Suppressor macrophage (primary cell): ENCODE data around the gene TATDN3.
"Not testable (repeated sequence)": the region's sequence is repeated elsewhere in the genome, so short reads cannot be mapped to it uniquely, and the experiment has no call there.

ENCODE experiments used
- DNase-seq, 4 experiments: peaks; one replicate each; pipeline ENCODE4 v3.0.0-alpha.2; 2020 to 2022

Gene TATDN3

GRCh38 chr1:212777151-212777550, 14.5 kb upstream of the TATDN3 start:
- DNase-seq: peak; percentile 64 to 87 (median 76)

- DNase-seq: not testable (repeated sequence)
Measured at GRCh38 chr1:212779086-212779485, 12.6 kb upstream of the TATDN3 start.

GRCh38 chr1:212780759-212781158, 10.9 kb upstream of the TATDN3 start:
- DNase-seq: no peak

GRCh38 chr1:212781225-212781624, 10.5 kb upstream of the TATDN3 start:
- DNase-seq: no peak

GRCh38 chr1:212782422-212783154, 9.1 kb upstream of the TATDN3 start:
- peak; percentile 54 to 84 (median 72) for DNase-seq

- DNase-seq: no peak
Measured at GRCh38 chr1:212783976-212784375, 7.7 kb upstream of the TATDN3 start.

- no peak for DNase-seq
Measured at GRCh38 chr1:212785871-212786270, 5.8 kb upstream of the TATDN3 start.

- peak in 1 of 4 experiments; percentile 81 for DNase-seq
Measured at GRCh38 chr1:212791261-212791675, 426 bp upstream of the TATDN3 start.

GRCh38 chr1:212792396-212792908, 758 bp downstream of the TATDN3 start:
- DNase-seq: no peak

- DNase-seq: peak; percentile 76 to 95 (median 86)
Measured at GRCh38 chr1:212794561-212795014, 2.9 kb downstream of the TATDN3 start.

GRCh38 chr1:212797681-212798080, 6.0 kb downstream of the TATDN3 start:
- no peak for DNase-seq

GRCh38 chr1:212805767-212806166, 14.1 kb downstream of the TATDN3 start:
- no peak for DNase-seq

- DNase-seq: peak in 2 of 4 experiments; percentile 32 to 35
Measured at GRCh38 chr1:212814537-212815334, 23.0 kb downstream of the TATDN3 start.

GRCh38 chr1:212816567-212817278, 25.0 kb downstream of the TATDN3 start:
- no peak for DNase-seq

- DNase-seq: peak; percentile 50 to 78 (median 69)
Measured at GRCh38 chr1:212819726-212820125, 28.0 kb downstream of the TATDN3 start.

GRCh38 chr1:212820969-212821368, 29.3 kb downstream of the TATDN3 start:
- DNase-seq: no peak

GRCh38 chr1:212822956-212823355, 31.3 kb downstream of the TATDN3 start:
- DNase-seq: no peak

GRCh38 chr1:212824201-212824600, 32.5 kb downstream of the TATDN3 start:
- no peak for DNase-seq

- no peak for DNase-seq
Measured at GRCh38 chr1:212825798-212826452, 34.2 kb downstream of the TATDN3 start.

- DNase-seq: no peak
Measured at GRCh38 chr1:212827171-212827776, 35.6 kb downstream of the TATDN3 start.

- no peak for DNase-seq
Measured at GRCh38 chr1:212827831-212828278, 36.2 kb downstream of the TATDN3 start.

GRCh38 chr1:212828395-212828794, 36.7 kb downstream of the TATDN3 start:
- DNase-seq: no peak
